Hepatocyte (in vitro differentiated cells): ENCODE data around the gene SYNE2.

Experiments used
- CTCF ChIP-seq: fragments of 200-600 bp; sonication (generic); IDR thresholded peaks from 2 replicates; pipeline ENCODE4 v1.5.1; 2016; ENCODE audit warnings: antibody characterized with exemption, mild to moderate bottlenecking; ENCODE audit not compliant: poor library complexity
- EZH2 ChIP-seq: fragments of 200-600 bp; sonication (generic); IDR thresholded peaks from 2 replicates; pipeline ENCODE4 v1.6.1; 2016; ENCODE audit warnings: antibody characterized with exemption, mild to moderate bottlenecking, borderline replicate concordance

- TF ChIP-seq CTCF (no peak), EZH2 (no peak)
Observed at GRCh38 chr14:63918411-63918810, 65.6 kb downstream of the SYNE2 start.
